Esophagus squamous epithelium (tissue), 4 donors: ENCODE data around the gene CCM2L.

Experiments
- CTCF ChIP-seq, 6 experiments: fragments of 450-650 bp in 4 of 6; fragments of 200-600 bp in 2 of 6; sonication (generic) in 2 of 6; IDR thresholded peaks; one replicate each; pipeline ENCODE4 v1.5.1; 2016 to 2019; ENCODE audit warnings: antibody characterized with exemption in 6 of 6, mild to moderate bottlenecking in 4 of 6, moderate library complexity in 4 of 6
- POLR2A ChIP-seq, 4 donors: fragments of 450-650 bp; IDR thresholded peaks; one replicate each; pipeline ENCODE4 v1.6.1; 2017; ENCODE audit warnings: antibody characterized with exemption in 4 of 4, mild to moderate bottlenecking in 4 of 4, moderate library complexity in 3 of 4

- TF ChIP-seq CTCF (IDR thresholded peaks at IDR 0.05) (no peak), POLR2A (IDR thresholded peaks at IDR 0.05) (no peak)
These were observed 67.0 kb downstream of the CCM2L start for GRCh38 chr20:32077190-32077589.
